Neutrophil (primary cell): ENCODE measurements around the gene PHAF1.

ENCODE experiments used
- H3K27ac ChIP-seq: fragments of 200-600 bp; sonication (generic); 2 replicates; pipeline ENCODE4 v1.5.1; 2016; ENCODE audit warnings: mild to moderate bottlenecking, moderate library complexity
- H3K27me3 ChIP-seq: fragments of 200-600 bp; sonication (generic); 2 replicates; pipeline ENCODE4 v1.6.0; 2016; ENCODE audit warnings: mild to moderate bottlenecking
- H3K36me3 ChIP-seq: fragments of 200-600 bp; sonication (generic); 2 replicates; pipeline ENCODE4 v1.5.1; 2017
- H3K4me1 ChIP-seq, 2 experiments: fragments of 200-600 bp in 1 of 2; sonication (generic) in 1 of 2; 1 replicate in 1 of 2; 2 replicates in 1 of 2; pipeline versions ENCODE4 v1.5.1 to v1.6.1; 2013 to 2016; ENCODE audit warnings: low read depth in 1 of 2, low read length in 1 of 2, mild to moderate bottlenecking in 1 of 2, moderate library complexity in 1 of 2; ENCODE audit not compliant: control insufficient read depth in 1 of 2, insufficient read depth in 1 of 2
- H3K4me3 ChIP-seq, 2 experiments: fragments of 200-600 bp in 1 of 2; sonication (generic) in 1 of 2; 1 replicate in 1 of 2; 2 replicates in 1 of 2; pipeline ENCODE4 v1.5.1; 2013 to 2016; ENCODE audit warnings: low read depth in 1 of 2, low read length in 1 of 2, mild to moderate bottlenecking in 1 of 2, moderate library complexity in 1 of 2
- H3K9me3 ChIP-seq: fragments of 200-600 bp; sonication (generic); 2 replicates; pipeline ENCODE4 v1.5.1; 2016
- TF ChIP-seq, protein P1 (sequence below): fragments of 200-600 bp; sonication (generic); IDR thresholded peaks from 2 replicates; pipeline ENCODE4 v1.5.1; 2016; ENCODE audit warnings: antibody characterized with exemption

PHAF1 gene

DNA sequence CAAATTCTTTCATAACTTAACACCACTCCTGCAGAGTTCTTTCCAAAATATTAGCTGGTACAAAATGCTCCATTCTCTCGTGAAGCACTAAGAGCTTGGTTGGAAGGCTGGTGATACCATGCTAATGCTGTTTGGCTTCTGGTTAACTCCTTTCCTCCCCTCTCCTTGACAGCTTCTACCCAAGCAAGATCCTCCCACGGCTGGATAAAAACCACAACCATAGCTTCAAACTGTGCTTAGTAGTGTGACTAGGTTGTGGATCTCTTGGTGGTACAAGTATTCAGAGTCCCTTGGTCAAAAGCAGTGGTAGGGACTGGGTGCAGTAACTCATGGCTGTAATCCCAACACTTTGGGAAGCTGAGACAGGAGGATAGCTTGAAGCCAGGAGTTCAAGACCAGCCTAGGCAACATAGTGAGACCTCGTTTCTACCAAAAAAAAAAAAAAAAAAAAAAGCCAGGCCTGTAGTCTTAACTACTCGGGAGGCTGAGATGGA, 2.3 kb downstream of the PHAF1 start:
- no peaks in the 10 kb centered on the region for H3K36me3 ChIP-seq

DNA sequence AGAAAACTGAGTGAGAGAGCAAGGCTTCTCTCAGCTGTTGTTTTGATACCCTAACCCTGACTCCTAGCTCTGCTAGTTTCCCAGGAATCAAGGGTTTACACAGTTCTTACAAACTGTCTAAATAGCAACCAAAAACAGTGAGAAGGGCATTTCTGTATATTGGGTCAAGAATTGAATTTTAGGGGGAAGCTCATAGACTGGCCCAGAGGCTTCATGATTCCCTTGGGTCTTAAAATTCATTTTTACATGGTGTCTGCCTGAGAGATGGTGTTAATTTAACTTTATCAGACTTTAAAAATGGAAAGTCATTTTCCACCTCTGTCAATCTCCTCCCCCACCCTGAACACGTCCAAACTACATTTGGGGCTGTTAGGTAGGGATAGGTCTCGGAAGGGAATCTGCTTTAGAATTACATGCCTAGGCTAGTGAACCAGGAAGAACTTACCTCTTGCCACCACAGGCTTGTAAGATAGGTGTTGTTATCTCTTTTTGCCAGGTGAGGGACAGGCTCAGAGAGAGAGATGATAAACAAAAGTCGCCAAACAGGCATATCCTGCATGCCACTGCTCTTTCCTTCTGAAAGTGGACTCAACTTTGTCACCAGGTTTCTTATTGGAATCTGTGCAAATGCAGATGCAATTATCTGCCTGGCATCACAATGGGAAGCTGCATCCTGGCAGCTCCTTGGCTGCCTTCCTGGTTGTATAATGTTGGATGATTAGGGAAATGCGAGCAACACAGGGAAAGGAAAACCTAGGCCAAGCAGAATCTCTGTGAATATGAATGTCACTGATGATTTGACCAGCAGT, 3.1 kb downstream of the PHAF1 start:
- no peaks in the 10 kb centered on the region for H3K36me3 ChIP-seq
- H3K27me3 ChIP-seq, result no peaks in the 10 kb centered on the region
- peaks cover 54 to 70% of the 10 kb centered on the region in 2 experiments for H3K4me1 ChIP-seq
- H3K4me3 ChIP-seq, result no peak overlapping the region
- TF ChIP-seq, protein P1, sequence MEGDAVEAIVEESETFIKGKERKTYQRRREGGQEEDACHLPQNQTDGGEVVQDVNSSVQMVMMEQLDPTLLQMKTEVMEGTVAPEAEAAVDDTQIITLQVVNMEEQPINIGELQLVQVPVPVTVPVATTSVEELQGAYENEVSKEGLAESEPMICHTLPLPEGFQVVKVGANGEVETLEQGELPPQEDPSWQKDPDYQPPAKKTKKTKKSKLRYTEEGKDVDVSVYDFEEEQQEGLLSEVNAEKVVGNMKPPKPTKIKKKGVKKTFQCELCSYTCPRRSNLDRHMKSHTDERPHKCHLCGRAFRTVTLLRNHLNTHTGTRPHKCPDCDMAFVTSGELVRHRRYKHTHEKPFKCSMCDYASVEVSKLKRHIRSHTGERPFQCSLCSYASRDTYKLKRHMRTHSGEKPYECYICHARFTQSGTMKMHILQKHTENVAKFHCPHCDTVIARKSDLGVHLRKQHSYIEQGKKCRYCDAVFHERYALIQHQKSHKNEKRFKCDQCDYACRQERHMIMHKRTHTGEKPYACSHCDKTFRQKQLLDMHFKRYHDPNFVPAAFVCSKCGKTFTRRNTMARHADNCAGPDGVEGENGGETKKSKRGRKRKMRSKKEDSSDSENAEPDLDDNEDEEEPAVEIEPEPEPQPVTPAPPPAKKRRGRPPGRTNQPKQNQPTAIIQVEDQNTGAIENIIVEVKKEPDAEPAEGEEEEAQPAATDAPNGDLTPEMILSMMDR, result no peak
- no peaks in the 10 kb centered on the region for H3K9me3 ChIP-seq
- H3K27ac ChIP-seq, result no peak overlapping the region

More for the DNA sequence above, 2.3 kb downstream of the PHAF1 start:
- H3K4me3 ChIP-seq, result no peak overlapping the region
- H3K27me3 ChIP-seq, result no peaks in the 10 kb centered on the region
- peak overlapping the region; percentile 81 for H3K27ac ChIP-seq
- H3K4me1 ChIP-seq, result peaks cover 46 to 62% of the 10 kb centered on the region in 2 experiments
- no peaks in the 10 kb centered on the region for H3K9me3 ChIP-seq
- TF ChIP-seq, protein P1, result no peak

DNA sequence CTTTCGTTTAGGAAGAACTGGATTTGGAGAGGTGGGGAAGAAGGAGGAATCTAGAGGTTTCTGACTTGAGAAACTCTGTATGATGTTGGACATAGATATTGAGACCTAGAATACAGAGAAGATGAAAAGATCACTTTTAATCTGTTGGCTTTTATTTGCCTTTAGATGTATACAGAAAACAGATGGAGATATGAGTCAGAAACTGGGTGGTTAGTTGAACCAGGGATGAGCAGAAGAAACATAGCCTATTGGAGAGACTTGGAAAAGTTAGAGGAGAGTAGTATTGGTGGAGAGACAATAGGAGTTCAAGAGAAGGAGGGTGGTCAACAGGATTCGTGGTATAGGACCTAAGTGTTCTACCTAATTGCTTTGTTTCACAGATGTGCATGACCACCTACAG, 5.1 kb downstream of the PHAF1 start:
- H3K36me3 ChIP-seq, result peaks cover 2% of the 10 kb centered on the region
- H3K4me3 ChIP-seq, result no peak overlapping the region
- TF ChIP-seq, protein P1, result no peak
- peaks cover 47 to 63% of the 10 kb centered on the region in 2 experiments for H3K4me1 ChIP-seq
- H3K9me3 ChIP-seq, result no peaks in the 10 kb centered on the region
- no peak overlapping the region for H3K27ac ChIP-seq
- no peaks in the 10 kb centered on the region for H3K27me3 ChIP-seq

DNA sequence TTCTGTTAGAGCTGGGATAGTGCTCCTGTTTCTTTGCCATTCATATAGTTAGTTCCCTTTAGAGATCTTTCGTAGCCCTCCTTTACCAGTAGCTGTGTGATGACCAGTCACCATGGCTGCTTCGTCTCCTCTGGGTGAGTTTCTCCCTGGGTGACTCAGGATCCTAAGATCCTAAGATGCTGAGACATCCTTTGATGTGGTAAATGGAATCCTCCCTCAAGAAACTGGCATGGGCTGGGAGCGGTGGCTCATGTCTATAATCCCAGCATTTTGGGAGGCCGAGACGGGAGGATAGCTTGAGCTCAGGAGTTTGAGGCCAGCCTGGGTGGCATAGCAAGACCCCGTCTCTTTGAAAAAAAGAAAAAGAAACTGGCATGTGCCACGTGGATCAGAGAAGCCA, 5.9 kb downstream of the PHAF1 start:
- peak overlapping the region; percentile 90 for H3K27ac ChIP-seq
- peaks cover 10% of the 10 kb centered on the region for H3K36me3 ChIP-seq
- no peak overlapping the region for H3K4me3 ChIP-seq
- TF ChIP-seq, protein P1, result no peak
- no peaks in the 10 kb centered on the region for H3K9me3 ChIP-seq
- H3K27me3 ChIP-seq, result no peaks in the 10 kb centered on the region
- peaks cover 40 to 56% of the 10 kb centered on the region in 2 experiments for H3K4me1 ChIP-seq

DNA sequence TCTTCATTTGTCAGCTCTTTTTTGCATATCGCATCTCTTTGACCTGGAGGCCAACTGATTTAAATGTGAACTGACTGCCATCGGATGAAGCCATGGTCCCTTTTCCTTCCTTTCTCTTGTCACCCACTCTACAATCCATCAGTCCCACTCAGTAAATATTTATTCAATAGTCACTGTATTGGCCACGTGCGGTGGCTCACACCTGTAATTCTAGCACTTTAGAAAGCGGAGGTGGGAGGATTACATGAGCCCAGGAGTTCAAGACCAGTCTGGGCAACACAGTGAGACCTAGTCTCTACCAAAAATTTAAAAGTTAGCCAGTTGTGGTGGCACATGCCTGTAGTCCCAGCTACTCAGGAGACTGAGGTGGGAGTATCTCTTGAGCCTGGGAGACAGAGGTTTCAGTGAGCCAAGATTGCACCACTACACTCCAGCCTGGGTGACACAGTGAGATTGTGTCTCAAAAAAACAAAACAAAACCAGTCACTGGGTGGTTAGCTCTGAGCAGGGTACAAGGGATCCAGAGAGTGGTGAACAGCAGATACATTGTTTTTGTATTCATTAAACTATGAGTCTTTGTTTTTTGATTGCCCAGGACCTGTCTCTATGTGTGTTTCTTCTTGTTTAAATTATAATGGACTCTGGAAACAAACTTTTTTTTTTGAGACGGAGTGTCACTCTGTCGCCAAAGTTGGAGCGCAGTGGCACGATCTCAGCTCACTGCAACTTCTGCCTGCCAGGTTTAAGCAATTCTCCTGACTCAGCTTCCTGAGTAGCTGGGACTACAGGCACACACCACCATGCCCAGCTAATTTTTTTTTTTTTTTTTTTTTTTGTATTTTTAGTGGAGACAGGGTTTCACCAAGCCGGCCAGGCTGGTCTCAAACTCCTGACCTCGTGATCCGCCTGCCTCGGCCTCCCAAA, 6.9 kb downstream of the PHAF1 start:
- peak overlapping the region; percentile 90 for H3K27ac ChIP-seq
- H3K9me3 ChIP-seq, result no peaks in the 10 kb centered on the region
- peaks cover 30 to 46% of the 10 kb centered on the region in 2 experiments for H3K4me1 ChIP-seq
- H3K4me3 ChIP-seq, result peak overlapping the region; percentile 42 to 47
- no peaks in the 10 kb centered on the region for H3K27me3 ChIP-seq
- H3K36me3 ChIP-seq, result peaks cover 15% of the 10 kb centered on the region
- TF ChIP-seq, protein P1, result no peak
